Activated effector memory CD4-positive, alpha-beta T cell treated with anti-CD3 and anti-CD28 coated beads, Interleukin-2, amount 50 U/mL, for 16 hours (primary cell): ENCODE measurements around the gene STIL.
"Not testable (repeated sequence)": the region's sequence is repeated elsewhere in the genome, so short reads cannot be mapped to it uniquely, and the experiment has no call there.

Experiments used
- DNase-seq: peaks from one replicate; pipeline ENCODE4 v3.0.0-alpha.2; 2020

The STIL gene

GRCh38 chr1:47216278-47217059, 97.5 kb downstream of the STIL start:
- no peak for DNase-seq

DNA sequence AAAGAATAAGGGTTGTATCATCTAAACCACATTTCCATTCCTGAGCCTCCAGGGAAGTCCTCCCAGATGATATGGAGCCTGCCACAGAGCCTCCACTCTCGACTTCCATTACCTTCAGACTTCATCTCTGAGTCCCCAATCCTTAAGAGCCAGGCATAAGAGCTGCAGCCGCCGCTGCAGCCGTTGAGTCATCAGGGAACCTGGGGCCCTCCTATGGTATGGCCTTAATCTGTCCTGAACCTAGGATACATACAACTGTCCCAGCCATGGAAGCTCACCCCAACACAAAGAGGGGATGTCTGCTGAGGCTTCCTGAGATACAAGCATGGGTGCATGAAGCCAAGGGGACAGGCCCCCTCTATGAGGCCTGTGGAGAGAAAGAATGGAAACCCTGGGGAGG, 98.2 kb downstream of the STIL start:
- DNase-seq, result no peak

- peak; percentile 24 for DNase-seq
Measured at GRCh38 chr1:47214549-47214948, 99.4 kb downstream of the STIL start.

DNA sequence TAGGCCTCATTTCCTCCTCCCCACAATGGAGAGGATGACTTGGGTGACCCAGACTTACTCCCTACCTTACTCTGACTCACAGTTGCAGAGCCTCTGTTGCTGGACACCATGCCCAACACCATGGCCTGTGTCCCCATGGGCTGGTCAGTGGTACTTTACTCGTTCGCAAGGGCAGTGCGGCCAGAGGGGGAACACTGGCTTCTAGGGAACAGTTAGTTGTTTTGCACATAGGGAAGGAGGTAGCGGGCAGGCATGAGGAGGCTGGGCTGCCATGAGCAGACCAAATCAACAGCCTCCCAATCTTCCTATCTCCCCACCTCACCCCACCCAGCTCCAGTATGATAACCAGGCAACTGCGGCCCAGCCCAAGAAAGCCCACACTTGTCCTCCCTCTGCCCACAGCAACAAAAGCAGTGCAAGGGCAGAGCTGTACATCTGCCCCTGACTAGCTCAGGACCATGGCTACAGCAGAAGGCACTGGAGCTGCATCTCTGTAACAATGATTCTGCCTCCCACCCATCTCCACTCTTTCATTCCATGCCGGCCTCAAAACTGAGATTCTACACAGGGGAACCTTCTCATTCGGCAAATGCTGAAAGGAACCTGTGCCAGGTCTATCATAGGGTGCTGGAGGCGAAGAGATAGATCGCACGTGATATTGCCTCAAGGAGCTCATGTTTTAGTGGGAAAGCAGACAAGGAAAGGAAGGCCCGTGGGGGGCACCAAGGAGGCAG, 100.5 kb downstream of the STIL start:
- peak; percentile 45 for DNase-seq

GRCh38 chr1:47212636-47213229, 101.2 kb downstream of the STIL start:
- no peak for DNase-seq

GRCh38 chr1:47211796-47212269, 102.1 kb downstream of the STIL start:
- no peak for DNase-seq

DNA sequence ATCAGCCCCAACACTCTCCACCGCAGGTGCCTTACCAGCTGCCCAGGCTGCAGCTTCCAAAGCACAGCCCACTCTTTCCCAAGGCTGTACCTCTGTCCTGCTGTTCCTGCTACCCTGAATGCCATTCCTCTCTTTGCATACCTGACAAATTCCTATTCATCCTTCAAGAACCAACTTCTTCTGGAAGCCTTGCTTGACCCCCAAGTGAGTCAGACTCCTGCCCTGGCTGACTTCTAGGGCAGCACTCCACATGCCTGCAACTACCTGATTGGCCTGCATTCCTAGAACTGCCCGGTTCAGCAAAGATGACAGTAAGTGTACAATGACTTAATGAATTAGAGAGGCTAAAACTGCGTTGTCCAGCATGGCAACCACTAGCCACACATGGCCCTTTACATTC, 103.3 kb downstream of the STIL start:
- DNase-seq, result no peak

DNA sequence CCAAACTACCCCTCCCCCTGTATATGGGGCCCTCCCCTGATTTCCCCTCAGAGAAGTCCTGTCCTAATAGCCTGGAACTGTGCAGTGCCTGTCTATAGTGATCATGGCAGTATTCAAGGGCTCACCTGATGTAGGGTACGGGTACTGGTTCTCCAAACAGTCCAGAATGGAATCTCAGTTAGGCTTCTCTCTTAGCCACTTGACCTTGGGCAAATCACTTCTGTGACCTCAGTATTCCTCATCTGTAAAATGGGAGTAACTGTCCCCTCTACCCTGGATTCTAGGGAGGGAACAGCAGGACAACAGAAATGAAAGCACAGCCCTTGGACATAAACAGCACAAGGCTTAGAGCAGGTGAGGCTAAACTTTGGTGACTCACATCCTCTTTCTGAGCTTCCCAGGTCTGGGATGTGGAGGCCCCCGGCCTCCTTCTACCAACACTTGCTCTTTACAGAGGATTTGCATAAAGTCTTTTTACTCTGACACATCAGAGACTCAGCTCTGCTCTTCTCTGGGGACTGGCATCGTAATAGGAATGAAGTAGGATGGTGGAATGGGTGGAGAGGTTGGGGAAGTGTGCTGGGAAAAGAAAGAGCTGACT, 104.1 kb downstream of the STIL start:
- no peak for DNase-seq

- DNase-seq, result no peak
Measured at GRCh38 chr1:47209091-47209490, 104.9 kb downstream of the STIL start.

GRCh38 chr1:47208374-47208850, 105.5 kb downstream of the STIL start:
- peak; percentile 33 for DNase-seq

DNA sequence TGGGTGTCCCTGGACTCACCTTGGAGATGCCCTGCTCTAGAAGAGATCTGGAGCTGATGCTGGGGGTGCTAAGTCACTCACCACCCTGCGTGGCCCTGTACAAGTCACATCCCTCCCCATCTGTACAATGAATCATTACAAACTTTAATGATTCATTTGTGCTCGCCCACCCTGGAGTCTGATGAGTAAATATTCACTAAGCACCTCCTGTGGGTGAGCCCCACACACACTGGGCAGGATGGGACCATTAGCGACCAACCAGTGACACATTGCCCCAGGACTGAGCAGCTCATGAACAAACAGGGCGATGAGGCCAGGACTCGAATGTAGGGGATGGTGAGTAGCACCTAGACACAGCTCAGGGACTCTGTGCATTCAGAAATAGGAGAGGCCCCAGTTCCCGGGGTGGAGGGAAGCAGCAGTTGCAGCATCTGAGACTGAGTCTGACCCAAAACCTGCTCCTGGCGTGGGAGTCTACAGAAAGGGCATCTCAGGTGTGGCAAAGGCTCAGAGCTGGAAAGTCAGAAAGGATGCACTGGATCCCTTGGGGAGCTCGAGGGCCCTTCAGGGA, 106.1 kb downstream of the STIL start:
- peak; percentile 58 for DNase-seq

GRCh38 chr1:47205918-47206317, 108.0 kb downstream of the STIL start:
- DNase-seq, result peak; percentile 43

GRCh38 chr1:47203504-47203903, 110.4 kb downstream of the STIL start:
- not testable (repeated sequence) for DNase-seq

DNA sequence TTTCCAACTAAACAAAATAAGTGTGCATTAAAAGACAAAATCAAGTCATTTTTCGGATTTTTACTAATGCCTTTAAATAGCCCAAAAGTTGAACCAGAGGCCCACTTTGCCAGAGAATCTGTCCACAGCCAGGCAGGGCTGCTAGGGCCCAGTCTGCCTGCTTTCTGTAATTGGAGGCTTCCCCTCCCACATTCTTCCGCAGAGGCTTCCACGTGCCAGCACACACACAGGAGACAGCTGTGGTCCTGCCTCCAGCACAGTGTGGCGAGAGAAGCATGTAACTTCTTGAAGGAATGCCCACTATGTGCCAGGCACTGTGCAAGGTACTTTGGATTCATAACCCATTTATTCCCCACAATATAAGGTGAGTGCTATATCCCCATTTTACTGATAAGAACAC, 112.8 kb downstream of the STIL start:
- DNase-seq, result peak; percentile 37
